ENCODE results near the gene ZNF317. TPM values are rescaled to one million over a fixed set of nuclear protein-coding genes. Genes with fewer than 3 reads are reported as not detected.

ZNF317 gene
- total and polyA plus RNA-seq, 2 of the 13 experiments (the other 11 are each of a cell fraction or from before 2014, with no cell fraction given), result 14.0 to 27.9 TPM

- no peak for TF ChIP-seq ZFP37 (CRISPR knock-in tag; IDR thresholded peaks at IDR 0.05; ENCODE audit: borderline replicate concordance)
- TF ChIP-seq ZSCAN30 (CRISPR knock-in tag; IDR thresholded peaks at IDR 0.05), result 0 out of 2 replicates have a peak, but pooled peaks have one; percentile 41
- TF ChIP-seq, protein P1, sequence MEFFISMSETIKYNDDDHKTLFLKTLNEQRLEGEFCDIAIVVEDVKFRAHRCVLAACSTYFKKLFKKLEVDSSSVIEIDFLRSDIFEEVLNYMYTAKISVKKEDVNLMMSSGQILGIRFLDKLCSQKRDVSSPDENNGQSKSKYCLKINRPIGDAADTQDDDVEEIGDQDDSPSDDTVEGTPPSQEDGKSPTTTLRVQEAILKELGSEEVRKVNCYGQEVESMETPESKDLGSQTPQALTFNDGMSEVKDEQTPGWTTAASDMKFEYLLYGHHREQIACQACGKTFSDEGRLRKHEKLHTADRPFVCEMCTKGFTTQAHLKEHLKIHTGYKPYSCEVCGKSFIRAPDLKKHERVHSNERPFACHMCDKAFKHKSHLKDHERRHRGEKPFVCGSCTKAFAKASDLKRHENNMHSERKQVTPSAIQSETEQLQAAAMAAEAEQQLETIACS (CRISPR knock-in tag; IDR thresholded peaks at IDR 0.05), result no peak
Measured at GRCh38 chr19:9140159-9140874, at the start of gene ZNF317 (continued).

DNA sequence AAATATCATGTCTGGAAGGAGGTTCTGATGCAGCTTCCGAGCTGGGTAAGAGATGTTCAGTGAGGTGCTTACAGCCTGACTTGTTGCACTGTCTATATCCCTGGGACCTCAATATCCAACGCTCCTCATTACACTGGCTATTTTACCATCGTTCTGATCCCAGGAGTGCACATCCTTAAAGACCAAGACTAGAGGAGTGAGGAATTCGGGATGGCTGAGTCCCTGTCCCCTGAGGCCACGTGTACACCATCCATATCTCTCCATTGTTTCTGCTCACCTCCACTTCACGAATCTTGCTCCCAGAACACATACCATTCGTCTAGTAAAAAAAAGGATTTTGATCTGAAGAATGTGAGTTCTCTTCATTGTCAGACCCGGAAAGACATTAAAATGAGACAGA, 32.8 kb upstream of the ZNF317 start, which contains the start of gene OR7G2:
Gene OR7G2, minus strand, starts transcription at position 101 of the 400 bp plus-strand sequence. CDS start 4,232 bp downstream, outside the sequence.
- H3K9ac ChIP-seq (ENCODE audit: insufficient read depth, low read depth, low read length), result no peak within 1 kb of the TSS
- intact Hi-C loops (cut with micrococcal nuclease; ENCODE audit: unreplicated experiment), result no loop called here
- ATAC-seq (no peak), DNase-seq (ENCODE audit: low spot score) (no peak), FAIRE-seq (no peak)
- H3K79me2 ChIP-seq (ENCODE audit: insufficient read depth, low read length), result no peaks in the 10 kb centered on the region
- no peak within 1 kb of the TSS for H2AFZ ChIP-seq (ENCODE audit: low read length)
- H3K9me3 ChIP-seq (ENCODE audit: low read length), result no peaks in the 10 kb centered on the region
- WGBS (ENCODE audit: low lambda C conversion rate), result 13% methylated on average over 7 of the region's 8 CpGs
- H3K27ac ChIP-seq (ENCODE audit: extremely low read length, insufficient read depth, low read length), result no peak within 1 kb of the TSS
- peaks cover 14% of the 10 kb centered on the region for H3K4me1 ChIP-seq (ENCODE audit: insufficient read depth, low read length)
- H3K4me3 ChIP-seq (replicated peaks in 1 of 3; ENCODE audit: insufficient read depth in 1 of 3, low read depth in 2 of 3, low read length in 3 of 3), result no peak within 1 kb of the TSS
- no TSS peak for BruUV-seq (replicated peaks)
- no peak within 1 kb of the TSS for H3K4me2 ChIP-seq (ENCODE audit: low read depth, low read length)
- POLR2A ChIA-PET, result no interaction called here
- no peaks in the 10 kb centered on the region for H3K27me3 ChIP-seq (ENCODE audit: control insufficient read depth in 1 of 2, insufficient read depth in 2 of 2, low read length in 2 of 2)
- no peaks in the 10 kb centered on the region for H4K20me1 ChIP-seq (ENCODE audit: insufficient read depth, low read length)
- H3K36me3 ChIP-seq (replicated peaks in 1 of 2; ENCODE audit: control insufficient read depth in 1 of 2, insufficient read depth in 2 of 2, low read length in 2 of 2), result no peaks in the 10 kb centered on the region
- CTCF ChIA-PET (ENCODE audit: low intra/inter-chr PET ratio, low total read pairs), result no interaction called here
- in situ Hi-C loops (cut with HindIII; ENCODE audit: extremely low pct_ligation_motif_present, low pct_unique_long_range_greater_than_20kb), result no loop called here
- no peak for TF ChIP-seq NBN (conservative IDR thresholded peaks at IDR 0.05)
- TF ChIP-seq MXD3 (CRISPR knock-in tag; IDR thresholded peaks at IDR 0.05), result no peak
- TF ChIP-seq FOXA3 (CRISPR knock-in tag; IDR thresholded peaks at IDR 0.05), result no peak
- TF ChIP-seq, protein P2, sequence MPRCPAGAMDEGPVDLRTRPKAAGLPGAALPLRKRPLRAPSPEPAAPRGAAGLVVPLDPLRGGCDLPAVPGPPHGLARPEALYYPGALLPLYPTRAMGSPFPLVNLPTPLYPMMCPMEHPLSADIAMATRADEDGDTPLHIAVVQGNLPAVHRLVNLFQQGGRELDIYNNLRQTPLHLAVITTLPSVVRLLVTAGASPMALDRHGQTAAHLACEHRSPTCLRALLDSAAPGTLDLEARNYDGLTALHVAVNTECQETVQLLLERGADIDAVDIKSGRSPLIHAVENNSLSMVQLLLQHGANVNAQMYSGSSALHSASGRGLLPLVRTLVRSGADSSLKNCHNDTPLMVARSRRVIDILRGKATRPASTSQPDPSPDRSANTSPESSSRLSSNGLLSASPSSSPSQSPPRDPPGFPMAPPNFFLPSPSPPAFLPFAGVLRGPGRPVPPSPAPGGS (CRISPR knock-in tag; IDR thresholded peaks at IDR 0.05), result no peak
- TF ChIP-seq SOX13 (IDR thresholded peaks at IDR 0.05), result no peak
- no peak for TF ChIP-seq SOX13 (CRISPR knock-in tag; conservative IDR thresholded peaks at IDR 0.05 in 1 of 2, IDR thresholded peaks at IDR 0.05 in 1 of 2)
- no peak for TF ChIP-seq PCBP1 (IDR thresholded peaks at IDR 0.05; ENCODE audit: borderline replicate concordance, low read depth, low read length)
- no peak for TF ChIP-seq ISX (CRISPR knock-in tag; conservative IDR thresholded peaks at IDR 0.05)
- TF ChIP-seq REPIN1 (CRISPR knock-in tag; IDR thresholded peaks at IDR 0.05; ENCODE audit: borderline replicate concordance, low read depth), result no peak
- no peak for TF ChIP-seq KLF15 (CRISPR knock-in tag; IDR thresholded peaks at IDR 0.05; ENCODE audit: borderline replicate concordance)
- TF ChIP-seq CEBPB (IDR thresholded peaks at IDR 0.05; ENCODE audit: borderline replicate concordance, low read depth, low read length), result no peak
- no peak for TF ChIP-seq ZBTB3 (CRISPR knock-in tag; IDR thresholded peaks at IDR 0.05; ENCODE audit: borderline replicate concordance, low read depth)
- no peak for TF ChIP-seq SRSF4 (IDR thresholded peaks at IDR 0.05; ENCODE audit: low read depth, low read length, poor library complexity, severe bottlenecking)
- TF ChIP-seq NFATC3 (CRISPR knock-in tag; IDR thresholded peaks at IDR 0.05), result no peak
- no peak for TF ChIP-seq ZNF567 (CRISPR knock-in tag; IDR thresholded peaks at IDR 0.05; ENCODE audit: borderline replicate concordance)
- no peak for TF ChIP-seq MYPOP (CRISPR knock-in tag; IDR thresholded peaks at IDR 0.05)
- TF ChIP-seq TOPORS (CRISPR knock-in tag; IDR thresholded peaks at IDR 0.05), result no peak

Data from HepG2 (cell line).